H9 (cell line): Measurements from ENCODE around the gene CADPS2. TPM values are rescaled to one million over a fixed set of nuclear protein-coding genes. Genes with fewer than 3 reads are reported as not detected.

ENCODE experiments used
- DNase-seq: peaks from one replicate; pipeline ENCODE4 v3.0.0-alpha.2; 2017
- H2AFZ ChIP-seq: one replicate; pipeline ENCODE4 v1.6.1; 2013; ENCODE audit warnings: mild to moderate bottlenecking, low read length, control low read depth, moderate library complexity
- H2AK5ac ChIP-seq: 2 replicates; pipeline ENCODE4 v1.6.1; 2013; ENCODE audit warnings: low read length, control low read depth, mixed read lengths; ENCODE audit not compliant: insufficient read length
- H2BK120ac ChIP-seq: one replicate; pipeline ENCODE4 v1.6.1; 2013; ENCODE audit warnings: low read depth, mild to moderate bottlenecking, low read length, control low read depth, inconsistent platforms; ENCODE audit not compliant: poor library complexity, severe bottlenecking
- H2BK12ac ChIP-seq: 2 replicates; pipeline ENCODE4 v1.6.1; 2013; ENCODE audit warnings: low read length, control low read depth, mixed read lengths, low read depth; ENCODE audit not compliant: insufficient read length
- H2BK15ac ChIP-seq: 2 replicates; pipeline ENCODE4 v1.6.1; 2013; ENCODE audit warnings: low read depth, low read length, control low read depth
- H2BK20ac ChIP-seq: one replicate; pipeline ENCODE4 v1.6.1; 2013; ENCODE audit warnings: low read depth, mild to moderate bottlenecking, low read length, control low read depth, inconsistent platforms; ENCODE audit not compliant: poor library complexity, severe bottlenecking
- H2BK5ac ChIP-seq: 2 replicates; pipeline ENCODE4 v1.6.1; 2013; ENCODE audit warnings: low read length, control low read depth, mixed read lengths; ENCODE audit not compliant: insufficient read length
- H3K14ac ChIP-seq: 2 replicates; pipeline ENCODE4 v1.6.1; 2013; ENCODE audit warnings: low read length, control low read depth; ENCODE audit not compliant: insufficient read depth
- H3K18ac ChIP-seq: 2 replicates; pipeline ENCODE4 v1.6.1; 2013; ENCODE audit warnings: low read depth, mild to moderate bottlenecking, mixed read lengths, low read length, control low read depth; ENCODE audit not compliant: insufficient read length
- H3K23ac ChIP-seq: 2 replicates; pipeline ENCODE4 v1.6.1; 2013; ENCODE audit warnings: low read length, control low read depth, mixed read lengths, low read depth; ENCODE audit not compliant: insufficient read length
- H3K23me2 ChIP-seq: 2 replicates; pipeline ENCODE4 v1.6.1; 2013; ENCODE audit warnings: low read depth, mild to moderate bottlenecking, mixed read lengths, low read length, control low read depth; ENCODE audit not compliant: insufficient read length, poor library complexity, severe bottlenecking
- H3K27ac ChIP-seq: 2 replicates; pipeline ENCODE4 v1.5.1; 2013; ENCODE audit warnings: low read length, control low read depth, mixed read lengths, low read depth; ENCODE audit not compliant: insufficient read length
- H3K27me3 ChIP-seq: 2 replicates; pipeline ENCODE4 v1.6.1; 2013; ENCODE audit warnings: low read length, control low read depth, inconsistent platforms; ENCODE audit not compliant: insufficient read depth
- H3K4ac ChIP-seq: 2 replicates; pipeline ENCODE4 v1.6.1; 2013; ENCODE audit warnings: low read depth, mild to moderate bottlenecking, control low read depth, inconsistent platforms, low read length, moderate library complexity
- H3K4me1 ChIP-seq: 2 replicates; pipeline ENCODE4 v1.6.1; 2013; ENCODE audit warnings: low read length, control low read depth, inconsistent platforms; ENCODE audit not compliant: insufficient read depth
- H3K4me2 ChIP-seq: 2 replicates; pipeline ENCODE4 v1.6.1; 2013; ENCODE audit warnings: low read length, control low read depth, mixed read lengths; ENCODE audit not compliant: insufficient read length, insufficient read depth
- H3K56ac ChIP-seq: 2 replicates; pipeline ENCODE4 v1.6.1; 2013; ENCODE audit warnings: low read depth, mild to moderate bottlenecking, mixed read lengths, low read length, control low read depth; ENCODE audit not compliant: insufficient read length
- H3K79me1 ChIP-seq: 2 replicates; pipeline ENCODE4 v1.6.1; 2013; ENCODE audit warnings: low read depth, mild to moderate bottlenecking, moderate library complexity, low read length, control low read depth, inconsistent platforms; ENCODE audit not compliant: insufficient read depth, poor library complexity, severe bottlenecking
- H3K79me2 ChIP-seq: 2 replicates; pipeline ENCODE4 v1.6.1; 2013; ENCODE audit warnings: low read length, control low read depth, inconsistent platforms; ENCODE audit not compliant: insufficient read depth
- H3K9ac ChIP-seq: 2 replicates; pipeline ENCODE4 v1.6.1; 2013; ENCODE audit warnings: low read length, control low read depth, mixed read lengths; ENCODE audit not compliant: insufficient read length; ENCODE audit errors: extremely low read depth
- H3K9me3 ChIP-seq: one replicate; pipeline ENCODE4 v1.6.1; 2013; ENCODE audit warnings: low read depth, low read length, inconsistent platforms; ENCODE audit not compliant: control insufficient read depth
- H3T11ph ChIP-seq: one replicate; pipeline ENCODE4 v1.6.1; 2013; ENCODE audit warnings: mild to moderate bottlenecking, low read length, control low read depth, inconsistent platforms
- H4K20me1 ChIP-seq: one replicate; pipeline ENCODE4 v1.6.1; 2013; ENCODE audit not compliant: control insufficient read depth, insufficient read length, insufficient read depth
- H4K5ac ChIP-seq: 2 replicates; pipeline ENCODE4 v1.6.1; 2013; ENCODE audit warnings: low read depth, mild to moderate bottlenecking, mixed read lengths, low read length, control low read depth; ENCODE audit not compliant: insufficient read length
- H4K8ac ChIP-seq: replicated peaks from 2 replicates; pipeline ENCODE4 v1.6.1; 2013; ENCODE audit warnings: low read length, control low read depth, mixed read lengths, low read depth; ENCODE audit not compliant: insufficient read length
- H4K91ac ChIP-seq: 2 replicates; pipeline ENCODE4 v1.6.1; 2013; ENCODE audit warnings: low read depth, mild to moderate bottlenecking, moderate library complexity, mixed read lengths, low read length, control low read depth; ENCODE audit not compliant: insufficient read length
- H3K27ac Mint-ChIP-seq, 3 experiments: 2 replicates in 2 of 3; 3 replicates in 1 of 3; pipeline ENCODE4 v1.8.0; 2020 to 2021; ENCODE audit warnings: mixed read lengths in 3 of 3, mild to moderate bottlenecking in 1 of 3, moderate library complexity in 1 of 3
- H3K27me3 Mint-ChIP-seq: 2 replicates; pipeline ENCODE4 v1.8.0; 2021; ENCODE audit warnings: low read depth, mild to moderate bottlenecking, moderate library complexity, mixed read lengths
- H3K36me3 Mint-ChIP-seq, 3 experiments: 2 replicates in 2 of 3; 3 replicates in 1 of 3; pipeline ENCODE4 v1.8.0; 2020 to 2021; ENCODE audit warnings: low read depth in 3 of 3, mixed read lengths in 3 of 3; ENCODE audit not compliant: insufficient read depth in 1 of 3
- H3K4me1 Mint-ChIP-seq, 2 experiments: 2 replicates each; pipeline ENCODE4 v1.8.0; 2020; ENCODE audit warnings: mixed read lengths in 2 of 2
- H3K4me3 Mint-ChIP-seq, 2 experiments: 2 replicates in 1 of 2; 3 replicates in 1 of 2; pipeline ENCODE4 v1.8.0; 2020 to 2021; ENCODE audit warnings: mild to moderate bottlenecking in 2 of 2, mixed read lengths in 2 of 2, moderate library complexity in 1 of 2
- H3K9me3 Mint-ChIP-seq, 2 experiments: 2 replicates in 1 of 2; 3 replicates in 1 of 2; pipeline ENCODE4 v1.8.0; 2020; ENCODE audit warnings: mild to moderate bottlenecking in 2 of 2, mixed read lengths in 2 of 2, moderate library complexity in 1 of 2
- WGBS: extraction: QIAGEN DNeasy Blood & Tissue Kit; methylation state at CpG from one replicate; pipeline ENCODE4 v1.1.7; 2013; ENCODE audit warnings: missing lambda C conversion rate, low lambda C conversion rate, mixed read lengths; ENCODE audit not compliant: insufficient read length; ENCODE audit errors: extremely low coverage; 5-methylcytosine and 5-hydroxymethylcytosine counted together
- total RNA-seq: library from RNA; stranded (reverse); gene quantifications from 2 replicates; pipeline ENCODE4 v1.2.1, GENCODE V29; 2021
- TF ChIP-seq, protein P1 (sequence below): fragments of 200-600 bp; sonication (generic); conservative IDR thresholded peaks from 3 replicates; pipeline ENCODE4 v1.8.0; 2021; ENCODE audit warnings: antibody characterized with exemption, mild to moderate bottlenecking

CADPS2 gene
- total RNA-seq, 1 experiment from 2014 or later, result 7.1 TPM

GRCh38 chr7:122686360-122686878 is 199.8 kb downstream of the CADPS2 start:
- Histone ChIP-seq H2BK12ac (no peak overlapping the region), H2BK15ac (no peak overlapping the region), H4K5ac (no peak overlapping the region), H3K27me3 (no peaks in the 10 kb centered on the region), H3K79me1 (no peaks in the 10 kb centered on the region), H3K23ac (no peak overlapping the region), H3K18ac (no peak overlapping the region), H4K91ac (no peak overlapping the region), H3K4me2 (no peak overlapping the region), H3K4ac (no peak overlapping the region), H3K56ac (no peak overlapping the region), H4K20me1 (no peaks in the 10 kb centered on the region), H3K9me3 (no peaks in the 10 kb centered on the region), H2BK120ac (no peak overlapping the region), H3K14ac (no peak overlapping the region), H2AFZ (no peak overlapping the region), H3K27ac (no peak overlapping the region), H3K4me1 (peaks cover 11% of the 10 kb centered on the region; the same call in 1 of the 2 replicates), H2BK5ac (no peak overlapping the region), H4K8ac (no peak overlapping the region), H3K23me2 (no peaks in the 10 kb centered on the region), H3K79me2 (no peaks in the 10 kb centered on the region; the same call in 1 of the 2 replicates), H3K9ac (no peak overlapping the region), H2AK5ac (no peak overlapping the region), H2BK20ac (no peak overlapping the region), H3T11ph (no peak overlapping the region)
- Mint-ChIP-seq H3K4me1 (peaks cover 33 to 43% of the 10 kb centered on the region in 2 experiments), H3K4me3 (no peak overlapping the region), H3K27ac (peak overlapping the region; percentile 4 to 46 (median 17); a peak in 2 of 7 replicates), H3K36me3 (no peaks in the 10 kb centered on the region; a peak in 2 of 7 replicates), H3K9me3 (no peaks in the 10 kb centered on the region), H3K27me3 (no peaks in the 10 kb centered on the region)
- TF ChIP-seq, protein P1, sequence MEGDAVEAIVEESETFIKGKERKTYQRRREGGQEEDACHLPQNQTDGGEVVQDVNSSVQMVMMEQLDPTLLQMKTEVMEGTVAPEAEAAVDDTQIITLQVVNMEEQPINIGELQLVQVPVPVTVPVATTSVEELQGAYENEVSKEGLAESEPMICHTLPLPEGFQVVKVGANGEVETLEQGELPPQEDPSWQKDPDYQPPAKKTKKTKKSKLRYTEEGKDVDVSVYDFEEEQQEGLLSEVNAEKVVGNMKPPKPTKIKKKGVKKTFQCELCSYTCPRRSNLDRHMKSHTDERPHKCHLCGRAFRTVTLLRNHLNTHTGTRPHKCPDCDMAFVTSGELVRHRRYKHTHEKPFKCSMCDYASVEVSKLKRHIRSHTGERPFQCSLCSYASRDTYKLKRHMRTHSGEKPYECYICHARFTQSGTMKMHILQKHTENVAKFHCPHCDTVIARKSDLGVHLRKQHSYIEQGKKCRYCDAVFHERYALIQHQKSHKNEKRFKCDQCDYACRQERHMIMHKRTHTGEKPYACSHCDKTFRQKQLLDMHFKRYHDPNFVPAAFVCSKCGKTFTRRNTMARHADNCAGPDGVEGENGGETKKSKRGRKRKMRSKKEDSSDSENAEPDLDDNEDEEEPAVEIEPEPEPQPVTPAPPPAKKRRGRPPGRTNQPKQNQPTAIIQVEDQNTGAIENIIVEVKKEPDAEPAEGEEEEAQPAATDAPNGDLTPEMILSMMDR, result no peak
- WGBS, result no CpG with 5 or more reads among the region's 10 CpGs
- no peak for DNase-seq
